HG03460 (cell line): ENCODE results near the gene PLCB4.

Experiments used
- ATAC-seq: cut with Tn5 transposase; IDR thresholded peaks from one replicate; pipeline ENCODE4 v1.9.1; 2021; ENCODE audit not compliant: unreplicated experiment

The PLCB4 gene

GRCh38 chr20:9212735-9213134 lies 143.8 kb downstream of the PLCB4 start:
- ATAC-seq, result no peak

- ATAC-seq, result no peak
These were observed 145.8 kb downstream of the PLCB4 start for GRCh38 chr20:9214685-9215084.

GRCh38 chr20:9215539-9215938 lies 146.7 kb downstream of the PLCB4 start:
- ATAC-seq, result no peak

- ATAC-seq, result no peak
These were observed 149.7 kb downstream of the PLCB4 start for GRCh38 chr20:9218531-9218961.

GRCh38 chr20:9220874-9221547 lies 152.1 kb downstream of the PLCB4 start:
- no peak for ATAC-seq

- ATAC-seq, result no peak
These were observed 154.4 kb downstream of the PLCB4 start for GRCh38 chr20:9223296-9223695.

GRCh38 chr20:9225879-9226278 lies 157.0 kb downstream of the PLCB4 start:
- ATAC-seq, result no peak

- no peak for ATAC-seq
These were observed 159.2 kb downstream of the PLCB4 start for GRCh38 chr20:9227896-9228615.

- no peak for ATAC-seq
These were observed 160.0 kb downstream of the PLCB4 start for GRCh38 chr20:9228774-9229450.

GRCh38 chr20:9230406-9230805 lies 161.5 kb downstream of the PLCB4 start:
- no peak for ATAC-seq

GRCh38 chr20:9233804-9234203 lies 164.9 kb downstream of the PLCB4 start:
- no peak for ATAC-seq

- no peak for ATAC-seq
These were observed 166.6 kb downstream of the PLCB4 start for GRCh38 chr20:9235518-9235917.

GRCh38 chr20:9236458-9236857 lies 167.6 kb downstream of the PLCB4 start:
- ATAC-seq, result no peak

- ATAC-seq, result no peak
These were observed 172.4 kb downstream of the PLCB4 start for GRCh38 chr20:9241232-9241692.

- no peak for ATAC-seq
These were observed 173.0 kb downstream of the PLCB4 start for GRCh38 chr20:9241721-9242427.

GRCh38 chr20:9243986-9244385 lies 175.1 kb downstream of the PLCB4 start:
- ATAC-seq, result no peak

GRCh38 chr20:9244811-9245210 lies 175.9 kb downstream of the PLCB4 start:
- ATAC-seq, result no peak

- no peak for ATAC-seq
These were observed 177.8 kb downstream of the PLCB4 start for GRCh38 chr20:9246731-9247130.

GRCh38 chr20:9250511-9250910 lies 181.6 kb downstream of the PLCB4 start:
- no peak for ATAC-seq

- no peak for ATAC-seq
These were observed 184.2 kb downstream of the PLCB4 start for GRCh38 chr20:9253006-9253539.

- ATAC-seq, result no peak
These were observed 186.3 kb downstream of the PLCB4 start for GRCh38 chr20:9255171-9255570.
